GM21367 (cell line): Measurements from ENCODE around the gene VILL.
"Not testable (repeated sequence)": the region's sequence is repeated elsewhere in the genome, so short reads cannot be mapped to it uniquely, and the experiment has no call there.

Experiments used
- ATAC-seq: cut with Tn5 transposase; IDR thresholded peaks from one replicate; pipeline ENCODE4 v1.9.1; 2021; ENCODE audit not compliant: unreplicated experiment

Gene VILL

DNA sequence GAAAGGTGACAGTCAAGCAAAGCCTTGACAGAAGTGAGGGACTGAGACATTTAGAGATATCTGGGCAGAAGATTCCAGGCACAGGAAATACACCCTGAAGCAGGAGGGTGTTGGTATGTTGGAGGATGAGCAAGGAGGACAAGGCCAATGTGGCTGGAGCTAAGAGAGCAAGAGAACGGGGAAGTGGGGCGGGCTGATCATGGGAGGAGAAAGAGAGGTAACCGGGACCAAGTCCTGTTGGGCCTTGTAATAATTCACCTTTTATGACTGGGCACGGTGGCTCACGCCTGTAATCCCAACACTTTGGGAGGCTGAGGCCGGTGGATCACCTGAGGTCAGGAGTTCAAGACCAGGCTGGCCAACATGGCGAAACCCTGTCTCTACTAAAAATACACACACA, 43.0 kb downstream of the VILL start:
- ATAC-seq, result not testable (repeated sequence)

DNA sequence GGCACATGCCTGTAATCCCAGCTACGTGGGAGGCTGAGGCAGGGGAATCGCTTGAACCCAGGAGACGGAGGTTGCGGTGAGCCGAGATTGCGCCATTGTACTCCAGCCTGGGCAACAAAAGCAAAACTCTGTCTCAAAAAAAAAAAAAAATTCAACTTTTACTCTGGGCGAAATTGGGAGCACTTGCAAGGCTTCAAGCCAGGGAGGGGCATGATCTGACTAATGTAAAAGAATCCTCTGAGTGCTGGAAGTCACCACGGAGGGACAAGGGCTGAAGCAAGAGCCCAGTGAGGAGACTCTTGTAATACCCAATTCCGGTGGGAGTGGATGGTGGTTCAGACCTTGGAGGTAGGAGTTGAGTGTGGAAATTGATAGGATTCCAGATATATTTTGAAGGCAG, 43.7 kb downstream of the VILL start:
- not testable (repeated sequence) for ATAC-seq

DNA sequence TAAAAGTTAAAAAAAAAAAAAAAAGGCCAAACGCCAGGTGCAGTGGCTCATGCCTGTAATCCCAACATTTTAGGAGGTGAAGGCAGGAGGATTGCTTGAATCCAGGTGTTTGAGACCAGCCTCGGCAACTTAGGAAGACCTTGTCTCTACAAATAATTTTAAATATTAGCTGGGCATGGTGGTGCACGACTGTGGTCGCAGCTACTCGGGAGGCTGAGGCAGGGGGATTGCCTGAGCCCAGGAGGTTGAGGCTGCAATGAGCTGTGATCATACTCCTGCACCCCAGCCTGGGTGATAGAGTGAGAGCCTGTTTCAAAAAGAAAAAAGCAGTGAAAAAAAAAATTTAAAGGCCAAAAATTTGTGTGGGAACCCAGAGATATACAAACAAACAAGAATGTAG, 45.7 kb downstream of the VILL start:
- ATAC-seq, result no peak

DNA sequence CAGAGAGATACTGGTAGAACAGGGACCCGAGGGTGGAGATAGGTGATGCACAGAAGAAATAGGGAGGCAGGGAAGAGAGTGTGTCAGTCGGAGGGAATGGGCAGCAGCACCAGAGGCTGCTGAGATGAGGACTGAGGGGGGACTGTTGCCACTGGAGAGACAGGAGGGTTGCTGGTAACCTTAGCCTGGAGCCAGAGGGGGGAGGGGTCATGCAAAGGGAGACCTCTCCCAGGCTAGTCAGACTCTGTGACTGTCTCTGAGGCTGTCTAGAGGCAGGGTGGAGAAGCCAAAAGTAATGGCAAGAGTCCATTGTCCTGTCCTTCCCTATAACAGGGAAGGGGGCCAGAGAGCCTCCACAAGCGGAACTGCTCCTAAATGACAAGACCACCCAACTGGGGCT, 46.3 kb downstream of the VILL start:
- no peak for ATAC-seq

DNA sequence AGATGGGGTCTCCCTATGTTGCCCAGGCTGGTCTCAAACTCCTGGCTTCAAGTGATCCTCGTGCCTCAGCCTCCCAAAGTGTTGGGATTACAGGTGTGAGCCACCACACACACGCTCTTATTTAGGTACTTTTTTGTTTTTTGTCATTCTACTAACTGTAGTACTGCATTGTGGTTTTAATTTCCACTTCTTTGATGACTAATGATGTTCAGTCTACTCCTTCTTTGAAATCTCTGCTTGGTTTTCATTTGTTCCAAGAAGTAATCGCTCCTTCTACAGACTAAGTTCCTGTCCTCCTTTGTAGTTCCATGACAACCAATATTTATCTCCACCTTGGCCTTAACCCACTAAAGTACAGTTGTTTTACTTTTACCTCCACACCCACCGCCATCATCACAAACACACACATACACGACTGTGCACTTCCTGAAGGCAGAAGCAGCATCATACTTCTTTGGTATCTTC, 47.9 kb downstream of the VILL start:
- no peak for ATAC-seq

DNA sequence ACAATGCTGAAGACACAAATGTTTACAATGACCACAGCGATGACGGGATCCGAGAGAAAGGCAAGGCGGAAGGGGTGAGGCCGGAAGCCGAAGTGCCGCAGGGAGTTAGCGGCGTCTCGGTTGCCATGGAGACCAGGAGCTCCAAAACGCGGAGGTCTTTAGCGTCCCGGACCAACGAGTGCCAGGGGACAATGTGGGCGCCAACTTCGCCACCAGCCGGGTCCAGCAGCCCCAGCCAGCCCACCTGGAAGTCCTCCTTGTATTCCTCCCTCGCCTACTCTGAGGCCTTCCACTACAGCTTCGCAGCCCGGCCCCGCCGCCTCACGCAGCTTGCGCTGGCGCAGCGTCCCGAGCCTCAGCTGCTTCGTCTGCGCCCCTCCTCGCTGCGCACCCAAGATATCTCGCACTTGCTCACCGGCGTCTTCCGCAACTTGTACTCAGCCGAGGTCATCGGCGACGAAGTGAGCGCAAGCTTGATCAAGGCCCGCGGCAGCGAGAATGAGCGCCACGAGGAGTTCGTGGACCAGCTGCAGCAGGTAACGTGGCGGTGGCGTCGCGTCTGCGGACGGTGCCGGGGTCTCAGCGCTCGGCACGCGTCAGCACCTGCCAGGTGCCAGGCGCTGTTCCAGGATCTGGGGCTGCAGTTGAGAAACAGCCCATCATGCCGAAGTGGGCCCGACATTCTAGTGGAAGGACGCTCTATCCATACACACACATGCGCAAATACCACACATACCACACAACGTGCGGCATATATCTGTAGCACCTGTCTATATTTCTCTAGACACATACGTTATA, 48.7 kb downstream of the VILL start, which contains the start of gene DLEC1:
DLEC1 (plus strand) TSS at position 108 of the 798 bp plus-strand sequence; CDS start at position 126, 18 bp downstream.
- peak; percentile 88 for ATAC-seq

DNA sequence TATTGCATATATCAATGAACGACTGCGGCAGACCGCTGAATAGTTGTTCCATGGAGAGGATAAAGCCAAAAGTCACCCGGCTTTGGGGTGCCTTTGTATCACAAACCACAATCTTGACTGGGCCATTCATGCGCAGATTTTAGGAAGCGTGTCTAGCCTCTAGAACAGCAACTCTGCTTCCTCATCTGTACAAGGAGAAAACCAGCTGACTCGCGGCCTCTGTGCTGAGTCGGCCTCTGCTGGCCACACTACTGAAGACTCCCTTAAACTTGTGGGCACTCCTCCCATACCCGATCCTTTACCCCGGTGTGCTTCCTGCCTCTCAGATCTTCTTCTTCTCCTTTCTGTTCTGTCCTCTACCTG, 49.3 kb downstream of the VILL start:
- ATAC-seq, result peak; percentile 45

DNA sequence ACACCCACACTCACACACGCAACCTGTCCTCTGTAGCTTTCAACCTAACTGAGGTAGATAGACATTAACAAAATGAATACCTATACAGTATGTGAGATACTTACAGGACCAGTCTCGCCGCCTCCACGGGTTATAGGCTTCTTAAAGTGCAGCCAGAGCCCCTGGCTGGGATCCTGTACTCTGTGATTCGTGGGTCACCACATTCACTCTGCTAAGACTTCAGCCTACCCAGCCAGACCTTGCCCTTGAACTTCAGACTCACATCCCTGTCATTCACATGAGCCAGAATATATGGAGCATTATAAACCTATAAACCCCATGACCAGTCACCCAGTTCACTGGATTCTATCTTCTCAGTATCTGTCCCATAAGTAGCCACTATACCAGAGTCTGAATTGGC, 49.8 kb downstream of the VILL start:
- no peak for ATAC-seq

DNA sequence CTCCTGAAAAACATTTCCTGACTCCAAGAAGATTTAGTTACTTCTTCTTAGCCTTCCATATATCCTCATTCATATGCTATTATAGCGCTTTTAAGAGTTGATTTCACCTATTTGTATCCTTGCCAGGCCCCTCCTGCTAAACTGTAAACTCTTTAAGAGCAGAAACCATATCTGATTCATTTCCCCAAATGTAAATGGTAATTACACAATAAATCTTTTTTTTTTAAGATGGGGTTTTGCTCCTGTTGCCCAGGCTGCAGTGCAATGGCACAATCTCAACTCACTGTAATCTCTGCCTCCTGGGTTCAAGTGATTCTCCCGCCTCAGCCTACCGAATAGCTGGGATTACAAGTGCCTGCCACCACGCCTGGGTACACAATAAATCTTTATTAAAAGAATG, 52.9 kb downstream of the VILL start:
- ATAC-seq, result no peak

DNA sequence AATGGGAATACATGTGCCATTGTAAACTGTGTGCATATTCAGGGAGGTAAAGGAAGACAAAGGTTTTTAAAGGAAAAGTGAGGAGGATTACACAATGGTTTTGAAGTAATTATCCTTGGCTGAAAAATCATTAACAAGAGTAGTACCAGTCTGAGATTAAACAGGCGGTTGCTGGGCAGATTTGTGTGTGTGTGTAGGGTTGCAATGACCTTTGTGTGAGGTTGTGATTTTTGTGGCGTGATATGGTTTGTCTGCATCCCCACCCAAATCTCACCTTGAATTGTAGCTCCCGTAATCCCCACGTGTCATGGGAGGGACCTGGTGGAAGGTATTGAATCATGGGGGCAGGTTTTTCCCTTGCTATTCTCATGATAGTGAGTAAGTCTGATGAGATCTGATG, 55.4 kb downstream of the VILL start:
- no peak for ATAC-seq

DNA sequence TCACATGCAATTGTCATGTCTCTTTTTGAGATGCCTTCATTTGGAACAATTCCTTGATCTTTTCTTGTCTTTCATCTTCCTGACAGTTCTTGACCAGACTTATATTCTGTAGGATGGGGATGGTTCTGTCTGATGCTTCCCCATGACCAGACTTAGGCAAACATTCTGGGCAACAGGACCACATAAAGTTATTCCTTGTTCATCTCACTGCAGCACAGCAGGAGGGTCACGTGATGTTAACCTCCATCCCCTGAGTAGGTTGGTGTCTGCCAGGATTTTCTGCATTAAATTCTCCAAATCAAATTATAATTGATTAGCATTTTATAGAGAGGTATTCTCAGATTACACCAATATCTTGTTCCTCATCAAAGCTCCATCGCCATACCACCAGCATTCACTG, 56.2 kb downstream of the VILL start:
- ATAC-seq, result no peak

DNA sequence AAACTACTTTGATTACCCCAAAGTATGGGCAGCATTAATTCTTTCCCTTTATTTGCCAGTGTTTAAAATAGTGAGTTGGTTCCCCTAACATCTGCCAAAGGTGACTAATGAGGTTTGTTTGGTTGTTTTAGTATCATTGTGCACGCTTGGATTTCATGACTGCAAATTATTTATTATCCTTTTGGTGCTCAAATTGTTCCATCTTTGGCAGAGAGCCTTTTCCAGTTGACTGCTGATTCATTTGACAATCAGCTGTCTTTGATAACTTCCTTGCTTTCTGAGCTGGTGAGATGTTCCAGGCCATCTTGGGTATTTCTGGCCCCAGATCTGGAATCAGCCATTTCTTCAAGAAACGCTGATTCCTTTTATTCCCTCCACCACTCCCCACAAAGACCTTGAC, 57.3 kb downstream of the VILL start:
- ATAC-seq, result no peak

DNA sequence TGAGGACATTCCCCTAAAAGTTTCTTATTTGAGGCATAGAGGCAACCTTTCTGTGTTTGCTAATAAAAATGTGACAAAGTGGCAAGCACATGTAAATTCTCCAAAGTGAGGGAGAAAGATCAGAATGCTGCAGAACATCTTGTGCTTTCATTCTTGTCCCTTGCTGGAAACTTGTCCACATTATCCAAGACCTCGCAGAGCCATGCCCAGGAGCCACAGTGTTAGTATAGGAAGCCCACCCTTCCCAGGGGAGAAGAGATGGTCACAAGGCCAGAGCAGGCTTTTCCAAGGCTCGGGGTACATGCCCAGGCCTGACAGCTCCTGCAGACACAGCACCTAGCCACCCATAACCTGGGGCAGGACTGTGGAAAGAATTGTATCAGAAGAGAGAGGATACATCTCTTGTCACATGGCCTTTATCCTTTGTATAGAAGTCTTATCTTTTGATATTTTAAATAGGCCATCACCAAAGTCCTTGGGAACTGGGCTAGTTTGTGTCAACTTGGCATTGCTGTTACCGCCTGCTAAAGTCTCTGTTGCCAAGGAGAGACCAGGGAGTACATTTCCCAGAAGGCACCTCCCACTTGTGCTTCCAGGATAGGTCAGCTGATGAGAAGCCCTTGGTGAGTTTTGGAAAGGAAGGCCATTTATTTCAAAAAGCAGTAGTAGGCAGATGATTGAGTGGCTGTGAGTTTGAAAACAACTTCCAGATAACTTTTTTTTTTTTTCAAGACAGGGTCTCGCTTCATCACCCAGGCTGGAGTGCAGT, 59.0 kb downstream of the VILL start:
- ATAC-seq, result no peak

DNA sequence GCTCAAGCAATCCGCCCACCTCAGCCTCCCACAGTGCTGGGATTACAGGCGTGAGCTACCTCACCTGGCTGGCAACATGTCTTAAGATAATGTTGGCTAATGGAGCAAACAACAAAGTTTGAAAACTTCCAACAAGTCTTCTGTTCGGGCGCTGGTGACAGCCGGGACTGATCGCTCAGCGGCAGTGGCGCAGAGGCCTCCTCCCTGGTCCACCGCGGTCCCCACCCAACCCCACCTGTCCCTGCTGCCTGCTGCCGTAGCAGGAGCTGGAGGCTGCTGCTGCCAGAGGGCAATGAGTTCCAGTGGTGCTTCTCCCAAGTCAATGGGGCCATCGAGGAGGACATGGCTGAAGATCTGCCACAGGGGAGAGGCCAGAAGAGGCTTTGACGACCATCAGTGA, 60.5 kb downstream of the VILL start:
- ATAC-seq, result no peak

DNA sequence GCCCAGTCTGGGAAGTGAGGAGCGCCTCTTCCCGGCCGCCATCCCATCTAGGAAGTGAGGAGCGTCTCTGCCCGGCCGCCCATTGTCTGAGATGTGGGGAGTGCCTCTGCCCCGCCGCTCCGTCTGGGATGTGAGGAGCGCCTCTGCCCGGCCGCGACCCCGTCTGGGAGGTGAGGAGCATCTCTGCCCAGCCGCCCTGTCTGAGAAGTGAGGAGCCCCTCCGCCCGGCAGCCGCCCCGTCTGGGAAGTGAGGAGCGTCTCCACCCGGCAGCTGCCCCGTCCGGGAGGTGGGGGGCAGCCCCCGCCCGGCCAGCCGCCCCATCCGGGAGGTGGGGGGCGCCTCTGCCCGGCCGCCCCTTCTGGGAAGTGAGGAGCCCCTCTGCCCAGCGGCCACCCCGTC, 62.7 kb downstream of the VILL start:
- ATAC-seq, result not testable (repeated sequence)

DNA sequence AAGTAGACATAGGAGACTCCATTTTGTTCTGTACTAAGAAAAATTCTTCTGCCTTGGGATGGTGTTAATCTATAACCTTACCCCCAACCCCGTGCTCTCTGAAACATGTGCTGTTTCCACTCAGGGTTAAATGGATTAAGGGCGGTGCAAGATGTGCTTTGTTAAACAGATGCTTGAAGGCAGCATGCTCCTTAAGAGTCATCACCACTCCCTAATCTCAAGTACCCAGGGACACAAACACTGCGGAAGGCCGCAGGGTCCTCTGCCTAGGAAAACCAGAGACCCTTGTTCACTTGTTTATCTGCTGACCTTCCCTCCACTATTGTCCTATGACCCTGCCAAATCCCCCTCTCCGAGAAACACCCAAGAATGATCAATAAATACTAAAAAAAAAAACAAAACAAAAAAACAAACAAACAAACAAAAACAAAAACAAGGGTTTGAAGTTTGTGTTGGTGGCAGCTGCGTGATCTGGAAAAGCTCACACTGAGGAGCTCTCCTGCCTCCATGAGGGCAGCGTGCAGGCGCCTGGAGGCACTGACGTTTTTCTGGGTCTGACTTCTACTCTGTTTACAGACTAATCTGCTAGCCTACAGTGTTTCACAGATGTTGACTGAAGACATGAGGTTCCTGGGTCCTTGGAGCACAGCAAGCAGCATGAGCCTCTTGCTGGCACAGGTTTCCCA, 63.4 kb downstream of the VILL start:
- ATAC-seq, result not testable (repeated sequence)

DNA sequence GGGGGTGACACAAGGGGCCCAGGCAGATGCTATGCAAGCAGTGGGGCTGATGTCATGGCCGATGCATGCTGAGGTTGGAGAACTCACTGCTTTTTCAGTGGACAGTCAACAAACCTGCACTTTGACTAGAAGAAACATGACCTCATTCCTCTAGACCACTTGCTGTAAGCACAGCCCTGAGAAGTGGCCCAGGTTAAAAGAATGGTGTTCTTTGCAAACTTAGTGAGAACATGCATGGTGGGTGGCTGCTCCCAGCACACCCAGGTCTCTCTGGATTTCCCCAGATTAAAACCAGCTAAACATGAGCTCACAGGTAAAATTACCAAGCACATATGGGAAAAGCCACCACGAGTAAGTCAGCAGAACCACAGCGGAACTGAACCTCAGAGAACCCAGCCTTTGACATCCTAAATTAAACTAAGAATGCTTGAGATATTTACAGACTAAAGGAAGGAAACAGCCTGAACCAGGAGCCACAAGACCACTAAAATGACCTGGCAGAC, 64.0 kb downstream of the VILL start:
- no peak for ATAC-seq
